CD14-positive monocyte (primary cell): ENCODE measurements around the gene GRIK4. TPM values are rescaled to one million over a fixed set of nuclear protein-coding genes. Genes with fewer than 3 reads are reported as not detected.

Experiments
- DNase-seq, 3 donors: peaks; one replicate each; pipeline ENCODE4 v3.0.0-alpha.2; 2011 to 2022
- H2AFZ ChIP-seq: 2 replicates; pipeline ENCODE4 v1.6.0; 2012; ENCODE audit warnings: mild to moderate bottlenecking, low read depth, low read length, inconsistent platforms; ENCODE audit not compliant: insufficient read depth, poor library complexity, severe bottlenecking
- H3K27ac ChIP-seq, 2 donors: 1 replicate in 1 of 2; 2 replicates in 1 of 2; pipeline ENCODE4 v1.5.1; 2012 to 2013; ENCODE audit warnings: low read length in 2 of 2, control low read depth in 1 of 2, inconsistent platforms in 1 of 2, low read depth in 1 of 2, mild to moderate bottlenecking in 1 of 2
- H3K27me3 ChIP-seq, 2 donors: one replicate each; pipeline versions ENCODE4 v1.6.0 to v1.6.1; 2011 to 2013; ENCODE audit warnings: low read length in 2 of 2; ENCODE audit not compliant: control insufficient read depth in 2 of 2, insufficient read depth in 2 of 2
- H3K36me3 ChIP-seq, 2 donors: replicated peaks in 1 of 2; 1 replicate in 1 of 2; 2 replicates in 1 of 2; pipeline versions ENCODE4 v1.5.1 to v1.6.1; 2012 to 2013; ENCODE audit warnings: low read length in 2 of 2, control low read depth in 1 of 2, inconsistent platforms in 1 of 2, mild to moderate bottlenecking in 1 of 2; ENCODE audit not compliant: insufficient read depth in 2 of 2, control insufficient read depth in 1 of 2
- H3K4me1 ChIP-seq, 2 donors: 1 replicate in 1 of 2; 2 replicates in 1 of 2; pipeline versions ENCODE4 v1.5.1 to v1.6.1; 2012 to 2013; ENCODE audit warnings: low read length in 2 of 2, control low read depth in 1 of 2, inconsistent platforms in 1 of 2, mild to moderate bottlenecking in 1 of 2, moderate library complexity in 1 of 2; ENCODE audit not compliant: insufficient read depth in 2 of 2, control insufficient read depth in 1 of 2
- H3K4me2 ChIP-seq: replicated peaks from 2 replicates; pipeline ENCODE3; 2012; ENCODE audit warnings: low read length, moderate library complexity, mild to moderate bottlenecking; ENCODE audit not compliant: poor library complexity, severe bottlenecking; ENCODE audit errors: extremely low read depth
- H3K4me3 ChIP-seq, 3 experiments: fragments of 200-600 bp in 1 of 3; sonication (generic) in 1 of 3; replicated peaks in 1 of 3; 1 replicate in 2 of 3; 2 replicates in 1 of 3; pipeline ENCODE4 v1.5.1; 2011 to 2013; ENCODE audit warnings: low read length in 3 of 3, mild to moderate bottlenecking in 3 of 3, control low read depth in 2 of 3, low read depth in 2 of 3, inconsistent platforms in 1 of 3, moderate library complexity in 1 of 3
- H3K79me2 ChIP-seq: 2 replicates; pipeline ENCODE4 v1.6.0; 2012; ENCODE audit warnings: mild to moderate bottlenecking, control low read depth, inconsistent platforms, low read length, moderate library complexity; ENCODE audit not compliant: insufficient read depth
- H3K9ac ChIP-seq: 2 replicates; pipeline ENCODE4 v1.6.0; 2017; ENCODE audit warnings: low read length, mild to moderate bottlenecking; ENCODE audit not compliant: insufficient read depth, poor library complexity, severe bottlenecking
- H3K9me3 ChIP-seq, 2 donors: replicated peaks in 1 of 2; 1 replicate in 1 of 2; 2 replicates in 1 of 2; pipeline versions ENCODE4 v1.5.1 to v1.6.1; 2012 to 2013; ENCODE audit warnings: low read length in 2 of 2, control low read depth in 1 of 2; ENCODE audit not compliant: control insufficient read depth in 1 of 2, insufficient read depth in 1 of 2
- H4K20me1 ChIP-seq: 2 replicates; pipeline ENCODE4 v1.6.0; 2012; ENCODE audit warnings: mild to moderate bottlenecking, low read length, control low read depth, moderate library complexity; ENCODE audit not compliant: insufficient read depth
- H3K27ac Mint-ChIP-seq, 7 donors: one replicate each; pipeline ENCODE4 v1.8.0; 2020; ENCODE audit warnings: mild to moderate bottlenecking in 7 of 7, mixed read lengths in 7 of 7, moderate library complexity in 6 of 7, inconsistent platforms in 2 of 7
- H3K27me3 Mint-ChIP-seq, 3 donors: one replicate each; pipeline ENCODE4 v1.8.0; 2021 to 2022; ENCODE audit warnings: low read depth in 3 of 3, mild to moderate bottlenecking in 3 of 3, mixed read lengths in 3 of 3, moderate library complexity in 3 of 3, inconsistent platforms in 1 of 3
- H3K36me3 Mint-ChIP-seq, 2 donors: one replicate each; pipeline ENCODE4 v1.8.0; 2020; ENCODE audit warnings: mixed read lengths in 2 of 2, inconsistent platforms in 1 of 2, mild to moderate bottlenecking in 1 of 2
- H3K4me1 Mint-ChIP-seq: one replicate; pipeline ENCODE4 v1.8.0; 2020; ENCODE audit warnings: mild to moderate bottlenecking, mixed read lengths
- H3K4me3 Mint-ChIP-seq, 2 donors: one replicate each; pipeline ENCODE4 v1.8.0; 2020; ENCODE audit warnings: mild to moderate bottlenecking in 2 of 2, mixed read lengths in 2 of 2, moderate library complexity in 1 of 2
- H3K9me3 Mint-ChIP-seq, 7 donors: one replicate each; pipeline ENCODE4 v1.8.0; 2020 to 2022; ENCODE audit warnings: mixed read lengths in 7 of 7, mild to moderate bottlenecking in 6 of 7, moderate library complexity in 6 of 7, inconsistent platforms in 2 of 7
- WGBS: methylation state at CpG from one replicate; pipeline ENCODE4 v1.1.5; 2013; ENCODE audit warnings: missing lambda C conversion rate; ENCODE audit not compliant: insufficient coverage; 5-methylcytosine and 5-hydroxymethylcytosine counted together
- intact Hi-C, 2 donors: fragments of 100-400 bp; cut with micrococcal nuclease; formaldehyde crosslinking; loops; one replicate each; pipeline versions ENCODE4 v1.15.0 to v1.15.1; 2023
- polyA plus RNA-seq, 3 donors: library from polyadenylated mRNA; depleted of rRNA in 1 of 3; unstranded in 2 of 3; stranded (reverse) in 1 of 3; fragments of 300-500 nt in 2 of 3; fragments of >200 nt in 1 of 3; fragmentation: Illumina TruSeq in 2 of 3; gene quantifications; 1 replicate in 2 of 3; 2 replicates in 1 of 3; pipeline ENCODE4 v1.2.3, GENCODE V29; 2012 to 2021
- TF ChIP-seq, protein P1 (sequence below): fragments of 200-600 bp; IDR thresholded peaks from one replicate; pipeline ENCODE4 v1.8.0; 2022; ENCODE audit warnings: antibody characterized with exemption, mild to moderate bottlenecking

GRIK4 gene
- polyA plus RNA-seq, 3 donors = not detected

DNA sequence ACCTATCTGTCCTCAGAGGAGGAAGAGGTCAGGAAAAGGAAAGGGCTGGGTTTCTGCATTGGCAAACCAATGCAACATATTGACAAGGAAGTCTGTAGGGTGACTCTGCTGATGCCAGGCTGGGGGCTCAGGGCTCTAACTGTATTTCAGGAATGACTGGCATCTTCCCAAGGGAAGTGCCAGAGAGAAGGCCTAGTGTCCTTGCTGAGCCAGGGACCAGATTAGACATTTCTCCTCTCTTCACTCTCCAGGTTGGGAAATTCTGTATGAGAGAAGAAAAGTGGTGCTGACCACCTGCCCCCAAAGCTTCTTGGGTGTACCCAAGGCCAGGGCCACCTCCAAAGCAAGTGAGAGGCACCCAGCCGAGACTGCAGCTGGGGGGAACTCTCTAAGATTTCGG, 27.2 kb downstream of the GRIK4 start:
- no peak overlapping the region for H2AFZ ChIP-seq
- H3K4me3 ChIP-seq = no peak overlapping the region
- Mint-ChIP-seq H3K36me3 (no peaks in the 10 kb centered on the region), H3K4me1 (no peaks in the 10 kb centered on the region), H3K9me3 (peaks cover 0 to 8% (median 3%) of the 10 kb centered on the region in 7 donors), H3K27ac (no peak overlapping the region), H3K4me3 (no peak overlapping the region), H3K27me3 (peaks cover 3 to 6% (median 6%) of the 10 kb centered on the region in 3 donors)
- no peaks in the 10 kb centered on the region for H4K20me1 ChIP-seq
- no peak overlapping the region for H3K4me2 ChIP-seq
- no peaks in the 10 kb centered on the region for H3K36me3 ChIP-seq
- intact Hi-C loops = no loop called here
- H3K9ac ChIP-seq = no peak overlapping the region
- TF ChIP-seq, protein P1, sequence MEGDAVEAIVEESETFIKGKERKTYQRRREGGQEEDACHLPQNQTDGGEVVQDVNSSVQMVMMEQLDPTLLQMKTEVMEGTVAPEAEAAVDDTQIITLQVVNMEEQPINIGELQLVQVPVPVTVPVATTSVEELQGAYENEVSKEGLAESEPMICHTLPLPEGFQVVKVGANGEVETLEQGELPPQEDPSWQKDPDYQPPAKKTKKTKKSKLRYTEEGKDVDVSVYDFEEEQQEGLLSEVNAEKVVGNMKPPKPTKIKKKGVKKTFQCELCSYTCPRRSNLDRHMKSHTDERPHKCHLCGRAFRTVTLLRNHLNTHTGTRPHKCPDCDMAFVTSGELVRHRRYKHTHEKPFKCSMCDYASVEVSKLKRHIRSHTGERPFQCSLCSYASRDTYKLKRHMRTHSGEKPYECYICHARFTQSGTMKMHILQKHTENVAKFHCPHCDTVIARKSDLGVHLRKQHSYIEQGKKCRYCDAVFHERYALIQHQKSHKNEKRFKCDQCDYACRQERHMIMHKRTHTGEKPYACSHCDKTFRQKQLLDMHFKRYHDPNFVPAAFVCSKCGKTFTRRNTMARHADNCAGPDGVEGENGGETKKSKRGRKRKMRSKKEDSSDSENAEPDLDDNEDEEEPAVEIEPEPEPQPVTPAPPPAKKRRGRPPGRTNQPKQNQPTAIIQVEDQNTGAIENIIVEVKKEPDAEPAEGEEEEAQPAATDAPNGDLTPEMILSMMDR = no peak
- H3K27ac ChIP-seq = no peak overlapping the region
- peaks cover 0 to 5% of the 10 kb centered on the region in 2 donors for H3K9me3 ChIP-seq
- H3K4me1 ChIP-seq = no peaks in the 10 kb centered on the region
- H3K79me2 ChIP-seq = no peaks in the 10 kb centered on the region
- 100% methylated on average over 2 of the region's 2 CpGs for WGBS
- DNase-seq = no peak
- H3K27me3 ChIP-seq = no peaks in the 10 kb centered on the region

DNA sequence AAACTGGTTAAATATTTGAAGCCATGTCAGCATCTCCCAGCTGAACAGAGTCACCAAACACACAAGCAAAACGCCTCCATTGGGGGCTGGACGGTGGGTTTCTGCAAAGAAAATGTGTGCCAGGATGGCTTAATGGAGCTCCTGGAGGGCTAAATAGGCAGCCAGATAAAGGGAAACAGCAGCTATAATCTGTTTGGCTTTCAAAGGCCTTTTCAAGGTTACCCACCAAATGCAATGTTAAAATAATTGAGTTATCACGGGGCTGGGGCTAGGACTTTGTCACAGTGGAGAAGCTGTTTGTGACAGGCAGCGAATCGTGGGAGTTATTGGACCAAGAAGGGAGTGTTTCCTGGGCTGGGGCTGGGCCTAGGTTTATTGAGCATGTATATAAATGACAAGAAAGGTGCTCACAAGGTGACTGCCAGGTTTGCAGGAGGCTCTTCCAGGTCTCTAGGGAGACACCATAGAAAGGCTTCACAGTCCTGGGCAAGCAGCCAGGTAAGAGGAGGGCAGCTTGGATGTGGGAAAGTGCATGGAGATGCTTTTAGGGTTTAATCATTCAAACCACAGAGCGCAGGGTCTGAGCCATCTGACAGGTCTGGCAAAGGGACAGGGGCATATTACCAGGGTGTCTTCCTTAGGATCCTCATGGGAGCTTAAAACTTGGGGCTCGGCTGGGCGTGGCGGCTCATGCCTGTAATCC, 28.3 kb downstream of the GRIK4 start:
- no peak overlapping the region for H3K4me3 ChIP-seq
- H3K4me1 Mint-ChIP-seq = no peaks in the 10 kb centered on the region
- no peaks in the 10 kb centered on the region for H4K20me1 ChIP-seq
- H3K27ac ChIP-seq = no peak overlapping the region
- no peaks in the 10 kb centered on the region for H3K4me1 ChIP-seq
- TF ChIP-seq, protein P1 = no peak
- no peak overlapping the region for H3K27ac Mint-ChIP-seq
- no peak for DNase-seq
- no peaks in the 10 kb centered on the region for H3K27me3 ChIP-seq
- no peak overlapping the region for H3K4me2 ChIP-seq
- no peak overlapping the region for H2AFZ ChIP-seq
- H3K36me3 ChIP-seq = no peaks in the 10 kb centered on the region
- peaks cover 0 to 8% (median 3%) of the 10 kb centered on the region in 7 donors for H3K9me3 Mint-ChIP-seq
- no peak overlapping the region for H3K9ac ChIP-seq
- H3K4me3 Mint-ChIP-seq = no peak overlapping the region
- H3K9me3 ChIP-seq = peaks cover 0 to 5% of the 10 kb centered on the region in 2 donors
- no peaks in the 10 kb centered on the region for H3K36me3 Mint-ChIP-seq
- 97% methylated on average over 7 of the region's 9 CpGs for WGBS
- H3K79me2 ChIP-seq = no peaks in the 10 kb centered on the region
- intact Hi-C loops = no loop called here
- H3K27me3 Mint-ChIP-seq = peaks cover 3 to 6% (median 6%) of the 10 kb centered on the region in 3 donors
